ENCODE data around the gene FGFR3. TPM values are rescaled to one million over a fixed set of nuclear protein-coding genes. Genes with fewer than 3 reads are reported as not detected.

The FGFR3 gene
- total RNA-seq, 4 donors from 2014 or later, result 56.2 to 209 (median 110) TPM

DNA sequence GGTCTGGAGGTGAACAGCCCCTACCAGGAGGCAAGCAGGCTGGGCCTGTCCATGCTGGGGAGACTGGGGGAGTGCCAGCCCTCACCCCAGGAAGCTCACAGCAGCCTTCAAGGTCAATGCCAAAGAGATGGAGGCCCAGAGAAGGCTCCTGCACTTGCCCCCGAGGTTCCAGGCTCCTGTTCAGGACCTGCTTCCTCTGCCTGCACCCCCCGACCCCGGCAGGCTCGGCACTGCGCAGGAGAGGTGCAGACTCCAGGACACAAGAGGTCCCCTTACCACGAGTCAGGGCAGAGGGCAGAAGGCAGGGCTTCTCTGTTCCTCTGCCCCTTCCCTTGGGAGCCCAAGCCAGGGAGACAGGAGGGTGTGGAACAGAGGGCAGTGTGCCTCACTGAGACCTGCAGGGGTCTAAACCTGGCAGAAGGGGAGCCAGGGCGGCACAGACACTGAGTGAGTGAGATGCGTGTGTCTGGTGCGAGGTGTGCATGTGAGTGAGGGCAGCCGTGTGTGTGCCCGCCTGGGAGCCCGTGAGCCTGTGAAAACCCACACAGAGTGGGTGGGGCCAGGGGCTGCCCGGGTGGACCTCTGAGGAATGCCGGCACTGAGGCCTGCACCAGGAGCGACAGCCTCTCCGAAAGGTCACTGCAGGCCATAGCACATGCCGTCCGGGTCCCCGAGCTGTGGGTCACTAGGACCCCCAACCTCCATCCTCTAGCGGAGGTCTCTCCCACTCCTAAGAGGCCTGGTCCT lies 30.7 kb upstream of the FGFR3 start:
- no peak overlapping the region for H3K4me3 ChIP-seq
- intact Hi-C loops (cut with DNase I; ENCODE audit: low total_unique reads), result no loop called here
- DNase-seq, result no peak
- no peaks in the 10 kb centered on the region for H3K36me3 ChIP-seq
- no peak overlapping the region for H3K27ac ChIP-seq
- WGBS, 2 donors (ENCODE audit: low coverage in 1 of 2), result 45 to 80% methylated on average over 4 to 14 of the region's 20 CpGs
- TF ChIP-seq EP300 (IDR thresholded peaks at IDR 0.05; ENCODE audit: low read depth), result no peak
- peaks cover 13 to 22% (median 21%) of the 10 kb centered on the region in 4 donors for H3K4me1 ChIP-seq
- in situ Hi-C loops (cut with MboI; ENCODE audit: low pct_ligation_motif_present in 1 of 4, low pct_unique_long_range_greater_than_20kb in 1 of 4, low sequenced_read_pairs in 3 of 4), result no loop called here
- H3K27me3 ChIP-seq, result peaks cover 54% of the 10 kb centered on the region
- no peaks in the 10 kb centered on the region for H3K9me3 ChIP-seq

- TF ChIP-seq POLR2A (IDR thresholded peaks at IDR 0.05), result no peak
- TF ChIP-seq, protein P1, sequence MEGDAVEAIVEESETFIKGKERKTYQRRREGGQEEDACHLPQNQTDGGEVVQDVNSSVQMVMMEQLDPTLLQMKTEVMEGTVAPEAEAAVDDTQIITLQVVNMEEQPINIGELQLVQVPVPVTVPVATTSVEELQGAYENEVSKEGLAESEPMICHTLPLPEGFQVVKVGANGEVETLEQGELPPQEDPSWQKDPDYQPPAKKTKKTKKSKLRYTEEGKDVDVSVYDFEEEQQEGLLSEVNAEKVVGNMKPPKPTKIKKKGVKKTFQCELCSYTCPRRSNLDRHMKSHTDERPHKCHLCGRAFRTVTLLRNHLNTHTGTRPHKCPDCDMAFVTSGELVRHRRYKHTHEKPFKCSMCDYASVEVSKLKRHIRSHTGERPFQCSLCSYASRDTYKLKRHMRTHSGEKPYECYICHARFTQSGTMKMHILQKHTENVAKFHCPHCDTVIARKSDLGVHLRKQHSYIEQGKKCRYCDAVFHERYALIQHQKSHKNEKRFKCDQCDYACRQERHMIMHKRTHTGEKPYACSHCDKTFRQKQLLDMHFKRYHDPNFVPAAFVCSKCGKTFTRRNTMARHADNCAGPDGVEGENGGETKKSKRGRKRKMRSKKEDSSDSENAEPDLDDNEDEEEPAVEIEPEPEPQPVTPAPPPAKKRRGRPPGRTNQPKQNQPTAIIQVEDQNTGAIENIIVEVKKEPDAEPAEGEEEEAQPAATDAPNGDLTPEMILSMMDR (IDR thresholded peaks at IDR 0.05), result no peak
- no peak for TF ChIP-seq POLR2AphosphoS5 (IDR thresholded peaks at IDR 0.05)
- no peak for TF ChIP-seq EP300 (IDR thresholded peaks at IDR 0.05; ENCODE audit: low read depth)
- no peak for DNase-seq
- 19% methylated on average over 31 of the region's 31 CpGs; no CpG with 5 or more reads in 1 of the 2 donors for WGBS, 2 donors (ENCODE audit: low coverage in 1 of 2)
- H3K4me1 ChIP-seq, result peaks cover 13 to 27% (median 23%) of the 10 kb centered on the region in 4 donors
- H3K4me3 ChIP-seq, result peak overlapping the region in 3 of 4 donors; percentile 5 to 41 (median 16)
- intact Hi-C loops (cut with DNase I; ENCODE audit: low total_unique reads), result no loop called here
- in situ Hi-C loops (cut with MboI; ENCODE audit: low pct_ligation_motif_present in 1 of 4, low pct_unique_long_range_greater_than_20kb in 1 of 4, low sequenced_read_pairs in 3 of 4), result no loop called here
- no peaks in the 10 kb centered on the region for H3K36me3 ChIP-seq
- H3K27me3 ChIP-seq, result peaks cover 61% of the 10 kb centered on the region
- H3K9me3 ChIP-seq, result no peaks in the 10 kb centered on the region
- H3K27ac ChIP-seq, result no peak overlapping the region
These were observed 30.0 kb upstream of the FGFR3 start for GRCh38 chr4:1763070-1763549.

GRCh38 chr4:1763550-1764080 lies 29.5 kb upstream of the FGFR3 start:
- Histone ChIP-seq H3K9me3 (no peaks in the 10 kb centered on the region), H3K27ac (no peak overlapping the region), H3K4me3 (peak overlapping the region in 3 of 4 donors; percentile 5 to 41 (median 16)), H3K36me3 (no peaks in the 10 kb centered on the region), H3K27me3 (peaks cover 66% of the 10 kb centered on the region), H3K4me1 (peaks cover 13 to 29% (median 23%) of the 10 kb centered on the region in 4 donors)
- intact Hi-C loops (cut with DNase I; ENCODE audit: low total_unique reads), result no loop called here
- WGBS, 2 donors (ENCODE audit: low coverage in 1 of 2), result 3 to 12% methylated on average over 6 to 17 of the region's 36 CpGs
- peak; percentile 23 for DNase-seq
- in situ Hi-C loops (cut with MboI; ENCODE audit: low pct_ligation_motif_present in 1 of 4, low pct_unique_long_range_greater_than_20kb in 1 of 4, low sequenced_read_pairs in 3 of 4), result no loop called here
- TF ChIP-seq POLR2AphosphoS5 (IDR thresholded peaks at IDR 0.05), result no peak
- no peak for TF ChIP-seq EP300 (IDR thresholded peaks at IDR 0.05; ENCODE audit: low read depth)
- no peak for TF ChIP-seq POLR2A (IDR thresholded peaks at IDR 0.05)
- TF ChIP-seq, protein P1 (IDR thresholded peaks at IDR 0.05), result peak in 2 of 5 experiments; percentile 17 to 25

- intact Hi-C loops (cut with DNase I; ENCODE audit: low total_unique reads) (no loop called here), in situ Hi-C loops (cut with MboI; ENCODE audit: low pct_ligation_motif_present in 1 of 4, low pct_unique_long_range_greater_than_20kb in 1 of 4, low sequenced_read_pairs in 3 of 4) (no loop called here)
- no peaks in the 10 kb centered on the region for H3K9me3 ChIP-seq
- H3K36me3 ChIP-seq, result no peaks in the 10 kb centered on the region
- TF ChIP-seq EP300 (IDR thresholded peaks at IDR 0.05; ENCODE audit: low read depth), result no peak
- no peak for TF ChIP-seq POLR2AphosphoS5 (IDR thresholded peaks at IDR 0.05)
- no peak for TF ChIP-seq POLR2A (IDR thresholded peaks at IDR 0.05)
- TF ChIP-seq, protein P1 (IDR thresholded peaks at IDR 0.05), result no peak
- no peak for DNase-seq
- H3K4me1 ChIP-seq, result peaks cover 13 to 29% (median 23%) of the 10 kb centered on the region in 4 donors
- no peak overlapping the region for H3K27ac ChIP-seq
- peaks cover 76% of the 10 kb centered on the region for H3K27me3 ChIP-seq
- no peak overlapping the region for H3K4me3 ChIP-seq
- WGBS, 2 donors (ENCODE audit: low coverage in 1 of 2), result 88% methylated on average over 9 of the region's 9 CpGs; no CpG with 5 or more reads in 1 of the 2 donors
These were observed 28.4 kb upstream of the FGFR3 start for GRCh38 chr4:1764670-1765069.
